Subcutaneous adipose tissue (tissue), 4 donors: ENCODE results near the gene CTXN3. TPM values are rescaled to one million over a fixed set of nuclear protein-coding genes. Genes with fewer than 3 reads are reported as not detected.

ENCODE experiments used
- total RNA-seq, 4 donors: library from RNA; depleted of rRNA; stranded (reverse); fragments of >200 nt; gene quantifications; one replicate each; pipeline ENCODE4 v1.1.0, GENCODE V29; 2016
- TF ChIP-seq, protein P1 (sequence below): fragments of 450-650 bp; IDR thresholded peaks from one replicate; pipeline ENCODE4 v1.5.1; 2016; ENCODE audit warnings: low read depth, mild to moderate bottlenecking, control low read depth, antibody characterized with exemption, moderate library complexity

CTXN3 gene
- not detected for total RNA-seq

DNA sequence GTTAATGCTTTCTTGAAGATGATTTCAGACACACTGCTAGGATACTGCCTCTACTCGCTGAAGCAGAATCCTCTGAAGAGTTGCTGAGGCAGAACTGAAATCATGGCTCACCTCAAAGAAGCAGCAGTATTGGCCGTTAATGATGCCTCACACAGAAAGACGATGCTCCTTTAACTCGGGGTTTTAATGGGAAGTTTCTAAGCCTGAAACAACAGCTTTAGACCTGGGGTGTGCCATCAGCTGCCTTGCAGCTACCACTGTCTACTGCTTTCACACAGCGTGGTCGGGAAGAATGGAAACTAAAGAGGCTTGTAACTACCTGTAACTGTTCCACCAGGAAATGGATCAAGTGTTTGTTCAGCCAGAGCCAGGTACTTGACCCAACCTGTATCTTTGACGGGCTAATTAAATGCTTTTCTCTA lies at the start of gene CTXN3:
Gene CTXN3 (plus strand): TSS at position 65 of the 422 bp plus-strand sequence. CDS start 8,440 bp downstream, outside the sequence.
- TF ChIP-seq, protein P1, sequence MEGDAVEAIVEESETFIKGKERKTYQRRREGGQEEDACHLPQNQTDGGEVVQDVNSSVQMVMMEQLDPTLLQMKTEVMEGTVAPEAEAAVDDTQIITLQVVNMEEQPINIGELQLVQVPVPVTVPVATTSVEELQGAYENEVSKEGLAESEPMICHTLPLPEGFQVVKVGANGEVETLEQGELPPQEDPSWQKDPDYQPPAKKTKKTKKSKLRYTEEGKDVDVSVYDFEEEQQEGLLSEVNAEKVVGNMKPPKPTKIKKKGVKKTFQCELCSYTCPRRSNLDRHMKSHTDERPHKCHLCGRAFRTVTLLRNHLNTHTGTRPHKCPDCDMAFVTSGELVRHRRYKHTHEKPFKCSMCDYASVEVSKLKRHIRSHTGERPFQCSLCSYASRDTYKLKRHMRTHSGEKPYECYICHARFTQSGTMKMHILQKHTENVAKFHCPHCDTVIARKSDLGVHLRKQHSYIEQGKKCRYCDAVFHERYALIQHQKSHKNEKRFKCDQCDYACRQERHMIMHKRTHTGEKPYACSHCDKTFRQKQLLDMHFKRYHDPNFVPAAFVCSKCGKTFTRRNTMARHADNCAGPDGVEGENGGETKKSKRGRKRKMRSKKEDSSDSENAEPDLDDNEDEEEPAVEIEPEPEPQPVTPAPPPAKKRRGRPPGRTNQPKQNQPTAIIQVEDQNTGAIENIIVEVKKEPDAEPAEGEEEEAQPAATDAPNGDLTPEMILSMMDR, result no peak

- TF ChIP-seq, protein P1, result no peak
Measured at GRCh38 chr5:127599320-127599719, 49.6 kb upstream of the CTXN3 start.

DNA sequence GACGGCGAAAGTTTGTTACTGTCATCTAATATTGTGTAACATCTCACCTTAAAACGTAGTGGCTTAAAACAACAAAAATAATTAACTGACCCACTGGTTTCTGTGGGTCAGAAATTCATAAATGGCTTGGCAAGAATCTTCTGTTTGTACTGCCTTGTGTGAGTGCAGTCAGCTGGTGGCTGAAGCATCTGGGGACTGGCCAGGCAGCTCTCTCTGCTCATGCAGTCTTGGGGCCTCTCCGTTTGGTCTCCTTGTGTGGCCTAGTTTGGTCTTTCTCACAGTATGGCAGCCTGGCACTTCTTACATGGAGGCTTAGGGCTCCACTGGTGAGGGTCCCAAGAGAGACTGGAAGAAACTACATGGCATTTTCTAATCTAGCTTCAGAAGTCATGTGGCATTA lies 49.0 kb upstream of the CTXN3 start:
- TF ChIP-seq, protein P1, result no peak

DNA sequence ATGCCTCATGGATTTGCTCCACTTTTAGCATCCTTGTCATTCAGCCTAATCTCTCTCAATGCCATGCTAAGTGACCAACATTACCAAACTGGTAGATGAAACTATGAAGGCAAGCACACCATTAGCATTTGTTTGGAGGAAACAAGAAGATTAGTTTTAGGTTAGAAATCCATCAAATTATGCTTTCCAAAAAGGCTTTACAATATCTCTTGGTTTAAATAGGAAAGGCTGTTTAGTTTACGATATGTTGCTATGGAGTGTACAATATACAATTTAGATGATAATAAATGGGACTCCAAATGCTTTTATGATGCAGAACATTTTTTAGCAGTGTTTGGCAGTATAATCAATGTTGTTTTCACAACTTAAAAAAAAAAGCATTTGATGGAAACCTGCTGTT lies 47.8 kb upstream of the CTXN3 start:
- TF ChIP-seq, protein P1, result no peak

DNA sequence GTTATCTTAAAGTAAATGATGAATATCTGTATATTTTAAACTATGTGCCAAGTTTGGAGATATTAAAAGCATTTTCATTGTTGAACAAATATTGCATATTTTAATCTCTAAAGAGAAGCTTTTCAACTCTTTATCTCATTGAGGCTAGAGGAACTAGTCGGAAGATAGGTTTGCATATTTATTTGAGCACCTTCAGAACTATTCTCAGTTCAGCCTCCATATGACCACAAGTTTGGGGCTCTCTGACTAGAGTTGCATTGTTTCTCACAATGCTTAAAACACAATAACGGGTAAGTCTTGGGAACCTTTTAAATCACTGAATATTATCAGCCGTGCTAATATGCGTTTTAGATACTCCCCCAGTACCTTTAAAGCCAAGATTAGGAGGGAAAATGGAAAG lies 47.3 kb upstream of the CTXN3 start:
- TF ChIP-seq, protein P1, result no peak

- TF ChIP-seq, protein P1, result no peak
Measured at GRCh38 chr5:127602481-127602880, 46.4 kb upstream of the CTXN3 start.

GRCh38 chr5:127602896-127603844 lies 45.7 kb upstream of the CTXN3 start:
- TF ChIP-seq, protein P1, result no peak
